ENCODE results near the gene ACBD3.
"Not testable (repeated sequence)": the region's sequence is repeated elsewhere in the genome, so short reads cannot be mapped to it uniquely, and the experiment has no call there.

ACBD3 gene

DNA sequence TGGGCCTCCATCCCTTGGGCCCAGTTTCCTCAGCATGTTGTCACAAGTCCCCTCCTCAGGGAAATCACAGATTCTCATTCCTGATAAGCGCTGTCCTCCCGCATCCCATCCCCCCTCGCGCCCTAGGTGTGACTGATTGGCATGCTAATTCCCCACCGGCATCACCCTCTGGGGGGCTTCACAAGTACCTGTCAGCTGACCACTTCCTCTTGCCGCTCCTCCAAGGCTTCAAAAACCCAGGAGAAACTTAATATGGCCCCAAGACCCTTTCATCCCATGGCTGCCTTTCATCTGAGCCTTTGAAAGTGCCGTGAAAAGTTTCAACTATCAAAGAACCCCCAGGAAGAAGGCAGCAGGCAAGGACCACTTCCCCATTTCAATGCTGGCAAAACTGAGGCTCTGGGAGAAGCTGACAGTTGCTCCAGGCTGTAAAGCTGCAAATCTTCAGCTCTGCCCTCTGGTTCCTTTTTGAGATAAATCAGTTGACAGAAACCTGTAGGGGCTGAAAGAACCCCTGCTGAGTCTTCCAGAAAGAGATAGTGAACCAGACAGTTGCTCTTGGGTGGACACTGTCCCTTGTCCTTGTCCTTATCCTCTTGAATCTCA lies 24.1 kb upstream of the ACBD3 start:
- Mint-ChIP-seq H3K9me3 (no peaks in the 10 kb centered on the region), H3K36me3 (ENCODE audit: low read depth) (no peaks in the 10 kb centered on the region), H3K4me3 (no peak overlapping the region), H3K27ac (no peak overlapping the region), H3K27me3 (peaks cover 1% of the 10 kb centered on the region), H3K4me1 (ENCODE audit: low read depth) (no peaks in the 10 kb centered on the region)
- intact Hi-C loops (cut with micrococcal nuclease), result no loop called here

DNA sequence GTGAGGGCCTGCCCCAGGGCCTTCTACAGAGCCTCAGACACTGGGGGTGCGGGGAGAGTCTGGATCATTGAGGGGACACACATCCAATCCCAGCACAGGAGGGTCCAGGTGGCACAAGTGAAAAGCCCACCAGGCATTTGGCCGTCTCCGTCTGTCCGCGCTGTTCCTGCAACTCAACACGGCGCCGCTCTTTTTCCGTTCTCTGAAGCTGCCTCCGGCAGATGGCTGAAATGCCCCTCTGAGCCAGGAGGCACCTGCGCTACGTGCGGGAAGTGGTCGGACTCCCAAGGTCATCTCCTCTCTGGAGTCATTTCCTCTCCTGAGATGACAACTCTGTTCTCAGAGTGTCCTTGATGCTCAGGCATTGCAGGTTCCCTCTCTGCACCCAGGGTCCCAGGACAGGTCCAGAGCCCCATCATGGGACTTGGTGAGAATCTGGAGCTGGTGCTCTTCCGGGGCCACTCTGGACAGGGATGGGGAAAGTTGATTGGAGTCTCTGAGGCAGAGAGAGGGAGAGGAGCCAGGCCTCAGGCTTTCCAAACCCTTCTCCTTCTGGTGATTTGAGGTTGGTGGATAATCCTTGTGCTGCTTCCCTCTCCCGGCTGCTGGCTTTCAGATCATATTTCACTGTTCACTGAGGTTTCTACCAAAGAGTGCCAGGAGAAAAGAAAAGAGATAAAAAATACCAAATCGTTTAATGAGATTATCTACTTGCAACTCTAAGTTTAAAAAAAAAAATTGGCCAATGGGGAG lies 22.9 kb upstream of the ACBD3 start:
- peaks cover 1% of the 10 kb centered on the region for H3K27me3 Mint-ChIP-seq
- H3K36me3 Mint-ChIP-seq (ENCODE audit: low read depth), result no peaks in the 10 kb centered on the region
- no peak overlapping the region for H3K4me3 Mint-ChIP-seq
- no peaks in the 10 kb centered on the region for H3K9me3 Mint-ChIP-seq
- no peaks in the 10 kb centered on the region for H3K4me1 Mint-ChIP-seq (ENCODE audit: low read depth)
- no peak overlapping the region for H3K27ac Mint-ChIP-seq
- intact Hi-C loops (cut with micrococcal nuclease), result no loop called here

DNA sequence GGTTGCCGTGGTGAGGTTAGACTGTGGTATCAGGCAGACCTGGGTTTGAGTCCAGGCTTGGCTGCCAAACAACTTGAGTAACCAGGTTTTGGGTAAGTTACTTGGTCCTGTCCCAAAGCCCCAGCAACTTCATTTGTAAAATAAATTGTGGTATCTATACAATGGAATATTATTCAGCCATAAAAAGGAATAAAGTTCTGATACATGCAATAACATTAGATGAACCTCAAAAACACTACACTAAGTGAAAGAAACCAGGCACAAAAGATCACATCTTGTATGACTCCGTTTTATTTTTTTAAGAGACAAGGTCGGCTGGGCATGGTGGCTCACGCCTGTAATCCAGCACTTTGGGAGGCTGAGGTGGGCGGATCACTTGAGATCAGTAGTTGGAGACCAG lies 20.5 kb upstream of the ACBD3 start:
- no peaks in the 10 kb centered on the region for H3K36me3 Mint-ChIP-seq (ENCODE audit: low read depth)
- no peak overlapping the region for H3K27ac Mint-ChIP-seq
- intact Hi-C loops (cut with micrococcal nuclease), result no loop called here
- no peak overlapping the region for H3K4me3 Mint-ChIP-seq
- H3K27me3 Mint-ChIP-seq, result peaks cover 1% of the 10 kb centered on the region
- no peaks in the 10 kb centered on the region for H3K9me3 Mint-ChIP-seq
- no peaks in the 10 kb centered on the region for H3K4me1 Mint-ChIP-seq (ENCODE audit: low read depth)

DNA sequence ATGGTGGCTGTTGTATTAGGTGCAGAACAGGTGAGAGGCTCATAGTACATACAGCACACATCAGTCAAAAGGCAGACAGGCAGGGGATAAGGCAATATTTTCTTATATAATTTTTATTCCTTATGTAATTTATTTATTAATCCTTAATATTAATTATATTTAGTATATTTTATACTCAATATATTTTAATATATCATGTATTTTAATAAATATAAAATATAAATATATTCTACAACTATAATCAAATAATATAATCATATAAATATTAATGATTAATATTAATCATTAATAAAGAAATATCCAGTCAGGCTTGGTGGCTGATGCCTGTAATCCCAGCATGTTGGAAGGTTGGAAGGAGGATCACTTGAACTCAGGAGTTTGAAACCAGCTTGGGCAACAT lies 17.7 kb upstream of the ACBD3 start:
- H3K27me3 Mint-ChIP-seq, result peaks cover 1% of the 10 kb centered on the region
- H3K27ac Mint-ChIP-seq, result no peak overlapping the region
- H3K9me3 Mint-ChIP-seq, result no peaks in the 10 kb centered on the region
- intact Hi-C loops (cut with micrococcal nuclease), result no loop called here
- no peak overlapping the region for H3K4me3 Mint-ChIP-seq
- no peaks in the 10 kb centered on the region for H3K36me3 Mint-ChIP-seq (ENCODE audit: low read depth)
- H3K4me1 Mint-ChIP-seq (ENCODE audit: low read depth), result peaks cover 7% of the 10 kb centered on the region

DNA sequence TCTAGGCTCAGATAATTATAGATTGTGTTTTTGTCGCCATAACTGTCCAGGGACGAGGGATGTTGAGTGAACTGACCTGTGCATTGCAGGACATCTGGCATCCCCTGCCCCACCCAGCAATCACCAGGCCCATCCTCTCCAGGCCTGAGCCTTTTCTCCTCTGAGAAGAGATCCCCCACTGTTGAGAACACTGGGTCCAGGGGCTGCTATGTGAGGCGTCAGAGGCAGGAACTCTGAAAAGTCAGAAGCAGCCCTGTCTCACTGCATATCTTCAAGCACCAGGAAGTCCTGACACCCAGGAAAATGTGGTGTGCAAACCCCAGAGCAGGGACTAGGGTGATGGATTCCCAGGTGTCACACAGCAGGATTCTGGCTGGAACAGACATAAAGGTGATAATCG lies 17.1 kb upstream of the ACBD3 start:
- intact Hi-C loops (cut with micrococcal nuclease), result no loop called here
- no peak overlapping the region for H3K4me3 Mint-ChIP-seq
- no peaks in the 10 kb centered on the region for H3K36me3 Mint-ChIP-seq (ENCODE audit: low read depth)
- H3K4me1 Mint-ChIP-seq (ENCODE audit: low read depth), result peaks cover 7% of the 10 kb centered on the region
- no peaks in the 10 kb centered on the region for H3K9me3 Mint-ChIP-seq
- peaks cover 1% of the 10 kb centered on the region for H3K27me3 Mint-ChIP-seq
- H3K27ac Mint-ChIP-seq, result no peak overlapping the region

DNA sequence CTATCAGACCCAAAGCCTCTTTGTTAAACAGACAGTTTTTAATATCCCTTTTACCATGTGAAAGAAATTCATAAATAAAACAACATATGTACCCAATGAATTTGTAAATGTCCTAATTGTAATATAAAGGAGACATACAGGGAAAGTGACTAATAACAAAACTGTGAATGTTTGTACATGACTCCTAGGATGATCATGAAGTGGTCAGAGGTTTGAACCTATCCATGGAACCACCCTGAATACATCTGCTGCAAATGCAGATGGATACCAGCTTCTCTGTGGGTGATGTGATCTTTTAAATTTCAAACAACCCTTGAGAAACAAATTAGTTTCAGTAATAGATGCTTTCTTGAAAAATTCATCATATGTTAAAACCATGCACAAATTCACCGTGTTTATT lies 16.7 kb upstream of the ACBD3 start:
- intact Hi-C loops (cut with micrococcal nuclease), result no loop called here
- Mint-ChIP-seq H3K27me3 (peaks cover 1% of the 10 kb centered on the region), H3K9me3 (no peaks in the 10 kb centered on the region), H3K27ac (no peak overlapping the region), H3K4me3 (no peak overlapping the region), H3K36me3 (ENCODE audit: low read depth) (no peaks in the 10 kb centered on the region), H3K4me1 (ENCODE audit: low read depth) (peaks cover 7% of the 10 kb centered on the region)

DNA sequence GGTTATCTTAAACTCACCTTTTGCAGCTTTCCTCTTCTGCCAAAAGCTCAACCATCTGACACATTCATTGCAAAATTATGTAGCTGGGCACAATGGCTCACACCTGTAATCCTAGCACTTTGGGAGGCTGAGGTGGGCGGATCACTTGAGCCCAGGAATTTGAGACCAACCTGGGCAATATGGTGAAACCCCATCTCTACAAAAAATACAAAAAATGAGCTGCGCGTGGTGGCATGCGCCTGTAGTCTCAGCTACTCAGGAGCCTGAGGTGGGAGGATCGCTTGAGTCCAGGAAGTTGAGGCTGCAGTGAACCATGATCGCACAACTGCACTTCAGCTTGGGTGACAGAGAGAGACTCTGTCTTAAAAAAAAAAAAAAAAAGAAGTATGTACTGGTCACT lies 16.1 kb upstream of the ACBD3 start:
- H3K27me3 Mint-ChIP-seq; intact Hi-C loops (cut with micrococcal nuclease); H3K36me3 Mint-ChIP-seq (ENCODE audit: low read depth); H3K9me3 Mint-ChIP-seq; H3K4me1 Mint-ChIP-seq (ENCODE audit: low read depth); H3K27ac Mint-ChIP-seq; H3K4me3 Mint-ChIP-seq: not testable (repeated sequence)

DNA sequence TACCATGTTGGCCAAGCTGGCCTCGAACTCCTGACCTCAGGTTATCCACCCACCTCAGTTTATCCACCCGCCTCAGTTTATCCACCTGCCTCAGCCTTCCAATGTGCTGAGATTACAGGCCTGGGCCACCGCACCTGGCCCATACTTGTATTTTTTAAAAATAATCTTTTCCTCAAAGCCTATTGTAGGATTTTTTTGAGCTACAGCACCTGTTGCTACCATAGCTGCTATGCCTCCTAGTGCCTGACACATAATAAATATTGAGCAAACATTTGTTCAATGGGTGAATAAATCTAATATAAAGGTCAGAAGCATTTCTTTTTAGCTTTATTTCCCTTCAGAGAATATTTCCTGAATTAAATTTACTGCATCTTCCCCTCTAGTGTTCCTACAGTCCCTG lies 15.7 kb upstream of the ACBD3 start:
- intact Hi-C loops (cut with micrococcal nuclease), result no loop called here
- Mint-ChIP-seq H3K4me3 (no peak overlapping the region), H3K27me3 (peaks cover 1% of the 10 kb centered on the region), H3K27ac (no peak overlapping the region), H3K4me1 (ENCODE audit: low read depth) (peaks cover 7% of the 10 kb centered on the region), H3K36me3 (ENCODE audit: low read depth) (no peaks in the 10 kb centered on the region), H3K9me3 (no peaks in the 10 kb centered on the region)

DNA sequence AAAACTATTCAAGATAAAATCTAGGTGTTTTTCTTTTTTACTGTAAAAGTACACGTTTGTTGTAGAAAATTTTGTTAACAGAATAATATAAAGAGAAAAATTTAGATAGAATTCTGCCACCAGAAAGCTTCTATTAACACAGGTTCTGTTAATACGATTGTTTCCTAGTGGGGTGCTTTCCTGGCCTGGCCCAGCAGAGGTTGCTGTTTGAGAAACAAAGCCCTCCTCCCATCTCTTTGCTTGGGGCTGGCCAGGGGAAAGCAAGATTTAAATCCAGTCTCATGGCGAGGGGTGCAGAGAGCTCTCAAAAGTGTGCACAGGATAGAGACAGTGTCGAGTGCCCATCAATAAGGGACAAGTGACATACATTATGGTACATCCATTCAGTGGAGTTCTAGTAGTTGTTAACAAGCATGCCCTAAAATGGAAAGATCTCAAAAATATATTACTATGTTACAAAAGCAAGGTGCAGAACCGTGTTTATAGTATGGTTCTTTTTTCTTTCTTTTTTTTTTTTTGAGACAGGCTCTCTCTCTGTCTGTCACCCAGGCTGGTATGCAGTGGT lies 14.6 kb upstream of the ACBD3 start:
- no peak overlapping the region for H3K27ac Mint-ChIP-seq
- peaks cover 7% of the 10 kb centered on the region for H3K4me1 Mint-ChIP-seq (ENCODE audit: low read depth)
- no peaks in the 10 kb centered on the region for H3K36me3 Mint-ChIP-seq (ENCODE audit: low read depth)
- H3K9me3 Mint-ChIP-seq, result no peaks in the 10 kb centered on the region
- no peaks in the 10 kb centered on the region for H3K27me3 Mint-ChIP-seq
- H3K4me3 Mint-ChIP-seq, result no peak overlapping the region
- intact Hi-C loops (cut with micrococcal nuclease), result no loop called here

DNA sequence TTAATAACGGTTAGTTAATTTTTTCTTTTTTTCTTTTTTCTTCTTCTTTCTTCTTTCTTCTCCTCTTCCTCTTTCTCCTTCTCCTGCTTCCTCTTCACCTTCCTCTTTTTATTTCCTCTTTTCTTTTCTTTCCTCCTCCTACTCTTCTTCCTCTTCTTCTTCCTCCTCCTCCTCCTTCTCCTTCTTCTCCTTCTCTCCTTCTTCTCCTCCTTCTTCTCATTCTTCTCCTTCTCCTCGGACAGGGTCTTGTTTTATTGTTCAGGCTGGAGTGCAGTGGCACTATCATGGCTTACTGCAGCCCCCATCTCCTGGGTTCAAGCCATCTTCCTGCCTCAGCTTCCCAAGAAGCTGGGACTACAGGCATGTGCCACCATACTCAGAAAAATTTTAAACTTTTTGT lies 13.4 kb upstream of the ACBD3 start:
- Mint-ChIP-seq H3K27ac (no peak overlapping the region), H3K36me3 (ENCODE audit: low read depth) (no peaks in the 10 kb centered on the region), H3K4me1 (ENCODE audit: low read depth) (peaks cover 7% of the 10 kb centered on the region), H3K4me3 (no peak overlapping the region), H3K27me3 (peaks cover 2% of the 10 kb centered on the region), H3K9me3 (no peaks in the 10 kb centered on the region)
- intact Hi-C loops (cut with micrococcal nuclease), result no loop called here

DNA sequence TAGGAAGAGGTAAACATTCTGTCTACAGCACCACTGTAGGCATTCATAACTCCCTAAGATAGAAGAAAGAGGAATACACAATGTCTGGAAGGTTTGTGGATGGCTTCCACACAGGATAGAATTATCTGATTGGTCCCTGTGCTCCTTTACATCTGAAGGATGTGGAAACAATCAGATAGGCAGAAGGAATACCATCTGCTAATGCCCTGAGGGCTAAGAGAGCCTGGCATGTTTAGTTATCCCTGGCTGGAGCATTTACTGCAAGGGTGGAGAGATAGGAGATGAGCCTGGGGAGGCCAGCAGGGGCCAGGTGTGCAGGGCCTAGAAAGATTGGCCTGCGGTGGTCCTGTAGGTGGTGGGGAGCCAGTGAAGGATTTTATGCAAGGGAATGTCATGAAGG lies 8.6 kb upstream of the ACBD3 start:
- Mint-ChIP-seq H3K4me1 (ENCODE audit: low read depth) (peaks cover 6% of the 10 kb centered on the region), H3K27me3 (peaks cover 2% of the 10 kb centered on the region), H3K36me3 (ENCODE audit: low read depth) (no peaks in the 10 kb centered on the region), H3K27ac (no peak overlapping the region), H3K9me3 (no peaks in the 10 kb centered on the region), H3K4me3 (no peak overlapping the region)
- intact Hi-C loops (cut with micrococcal nuclease), result no loop called here

DNA sequence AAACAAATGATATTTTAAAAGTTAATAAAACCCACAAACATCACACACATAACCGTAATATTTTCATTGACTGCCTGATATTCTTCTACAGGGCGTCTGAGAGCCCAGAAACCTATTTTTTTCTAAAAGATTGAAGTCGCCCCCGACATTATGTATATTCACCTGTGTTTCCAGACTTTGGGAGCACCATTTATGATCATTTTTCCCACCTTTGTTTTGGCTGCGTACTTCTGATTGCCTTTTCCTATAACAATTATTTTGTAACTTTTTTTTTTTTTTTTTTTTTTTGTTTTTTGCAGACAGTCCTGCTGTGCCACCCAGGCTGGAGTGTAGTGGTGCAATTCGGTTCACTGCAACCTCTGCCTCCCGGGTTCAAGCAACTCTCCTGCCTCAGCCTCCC lies 839 bp upstream of the ACBD3 start:
- Mint-ChIP-seq H3K4me1 (ENCODE audit: low read depth) (peaks cover 30% of the 10 kb centered on the region), H3K9me3 (no peaks in the 10 kb centered on the region), H3K27ac (peak overlapping the region; percentile 91), H3K27me3 (no peaks in the 10 kb centered on the region), H3K4me3 (no peak overlapping the region), H3K36me3 (ENCODE audit: low read depth) (peaks cover 18% of the 10 kb centered on the region)
- intact Hi-C loops (cut with micrococcal nuclease), result loop anchor here (5.0 kb wide), 2 partner anchors 120 to 190 kb away; partner anchors contain the start of gene SDE2

DNA sequence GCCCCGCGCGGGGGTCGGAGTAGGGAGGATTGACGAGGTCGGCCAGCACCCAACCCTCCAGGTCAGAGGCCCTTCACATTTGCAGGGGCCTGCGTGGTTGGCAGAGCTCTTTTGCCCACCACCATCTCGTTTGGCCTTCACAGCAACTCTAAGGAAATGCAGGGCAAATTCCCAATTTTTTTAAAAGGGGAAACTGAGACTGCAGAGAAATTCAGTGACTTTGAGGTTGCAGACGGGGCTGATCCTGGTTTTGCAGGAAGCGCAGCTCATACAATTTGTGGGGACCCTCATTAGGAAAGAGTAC lies 430 bp upstream of the ACBD3 start:
- intact Hi-C loops (cut with micrococcal nuclease), result loop anchor here (5.0 kb wide), 2 partner anchors 120 to 190 kb away; partner anchors contain the start of gene SDE2
- Mint-ChIP-seq H3K4me1 (ENCODE audit: low read depth) (peaks cover 34% of the 10 kb centered on the region), H3K27ac (peak overlapping the region; percentile 91), H3K36me3 (ENCODE audit: low read depth) (peaks cover 18% of the 10 kb centered on the region), H3K4me3 (peak overlapping the region; percentile 88), H3K9me3 (no peaks in the 10 kb centered on the region), H3K27me3 (no peaks in the 10 kb centered on the region)

DNA sequence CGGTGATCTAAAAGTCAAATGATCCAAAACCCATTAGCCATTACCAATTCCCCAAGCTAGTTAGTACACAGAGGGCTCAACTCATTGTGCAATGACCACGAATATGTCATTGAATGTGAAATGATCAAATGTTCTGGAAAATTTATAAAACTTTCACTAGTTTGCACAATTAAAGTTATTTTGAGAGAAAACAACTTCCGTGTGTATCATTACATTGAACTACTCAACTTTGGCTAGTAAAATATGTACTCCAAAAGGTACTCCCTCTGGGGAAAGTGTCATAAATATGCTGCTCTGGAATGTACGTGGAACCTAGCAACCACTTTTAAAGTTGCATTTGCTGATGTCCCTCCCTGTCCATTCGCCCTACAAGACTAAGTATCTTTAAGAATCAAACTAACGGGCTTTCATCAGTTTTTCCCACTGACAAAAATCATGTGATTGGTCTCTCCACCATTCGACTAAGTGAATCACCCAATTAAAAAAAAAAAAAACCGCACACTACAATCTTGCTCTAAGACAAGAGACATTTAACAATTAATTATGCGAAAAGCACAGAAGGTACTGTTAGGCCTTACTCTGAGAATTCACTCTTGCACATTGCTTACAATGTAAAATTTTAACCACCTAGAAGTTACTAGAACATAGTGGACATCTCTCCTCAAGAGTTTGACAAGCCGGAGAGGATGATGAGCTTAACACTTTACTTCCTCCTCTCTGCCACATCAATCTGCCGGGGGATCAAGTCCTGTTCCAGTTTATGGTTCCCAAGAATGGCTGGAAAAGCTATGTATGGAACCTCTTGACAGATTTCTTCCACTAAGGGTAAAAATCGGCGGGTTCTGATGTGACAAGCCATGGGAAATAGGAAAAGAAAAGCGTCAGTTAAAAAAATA lies 1.2 kb downstream of the ACBD3 start:
- Mint-ChIP-seq H3K27ac (peak overlapping the region; percentile 91), H3K4me1 (ENCODE audit: low read depth) (peaks cover 38% of the 10 kb centered on the region), H3K4me3 (peak overlapping the region; percentile 88), H3K9me3 (no peaks in the 10 kb centered on the region), H3K36me3 (ENCODE audit: low read depth) (peaks cover 24% of the 10 kb centered on the region), H3K27me3 (no peaks in the 10 kb centered on the region)
- intact Hi-C loops (cut with micrococcal nuclease), result loop anchor here (5.0 kb wide), 2 partner anchors 118 to 188 kb away; partner anchors contain the start of gene SDE2
